Measurements from ENCODE around the gene GHRL. TPM values are rescaled to one million over a fixed set of nuclear protein-coding genes. Genes with fewer than 3 reads are reported as not detected.

Gene GHRL
- total RNA-seq, 1 experiment from 2014 or later: not detected

GRCh38 chr3:10245081-10245712 is 47.5 kb downstream of the GHRL start:
- no peak for DNase-seq (ENCODE audit: low read depth)

GRCh38 chr3:10244009-10244408 is 48.7 kb downstream of the GHRL start:
- peak; percentile 10 for DNase-seq (ENCODE audit: low read depth)

GRCh38 chr3:10242182-10243065 is 50.3 kb downstream of the GHRL start:
- peak; percentile 96 for DNase-seq (ENCODE audit: low read depth)

- no peak for DNase-seq (ENCODE audit: low read depth)
Measured at GRCh38 chr3:10240799-10241198, 51.9 kb downstream of the GHRL start.

- no peak for DNase-seq (ENCODE audit: low read depth)
Measured at GRCh38 chr3:10238345-10239183, 54.2 kb downstream of the GHRL start.

Other genes starting within 250 kb of the GHRL start
- not detected in 2 replicates for gene FANCD2OS, start 184.7 kb downstream of the GHRL start, total RNA-seq (2014; rRNA removed; shearing (Covaris generic))
- gene BRK1, start 177.3 kb downstream of the GHRL start, total RNA-seq (2014; rRNA removed; shearing (Covaris generic)): 301 and 331 TPM in 2 replicates
- gene VHL, start 151.2 kb downstream of the GHRL start, total RNA-seq (2014; rRNA removed; shearing (Covaris generic)): 26.9 and 33.6 TPM in 2 replicates
- 10.7 and 11.2 TPM in 2 replicates for gene IRAK2, start 128.0 kb downstream of the GHRL start, total RNA-seq (2014; rRNA removed; shearing (Covaris generic))
- gene TATDN2, start 44.5 kb downstream of the GHRL start, total RNA-seq (2014; rRNA removed; shearing (Covaris generic)): 11.2 and 13.7 TPM in 2 replicates
- 223 TPM in 2 replicates for gene SEC13, start 28.2 kb upstream of the GHRL start, total RNA-seq (2014; rRNA removed; shearing (Covaris generic))
- gene ATP2B2, start 212.6 kb upstream of the GHRL start, total RNA-seq (2014; rRNA removed; shearing (Covaris generic)): 0.39 and 0.72 TPM in 2 replicates